ENCODE data around the gene IL12RB2. TPM values are rescaled to one million over a fixed set of nuclear protein-coding genes. Genes with fewer than 3 reads are reported as not detected.

IL12RB2 gene
- total and polyA plus RNA-seq, 10 of the 15 experiments (the other 5 are each of a cell fraction or from before 2014, with no cell fraction given) = 0.15 to 1.1 (median 0.54) TPM; not detected in 1

DNA sequence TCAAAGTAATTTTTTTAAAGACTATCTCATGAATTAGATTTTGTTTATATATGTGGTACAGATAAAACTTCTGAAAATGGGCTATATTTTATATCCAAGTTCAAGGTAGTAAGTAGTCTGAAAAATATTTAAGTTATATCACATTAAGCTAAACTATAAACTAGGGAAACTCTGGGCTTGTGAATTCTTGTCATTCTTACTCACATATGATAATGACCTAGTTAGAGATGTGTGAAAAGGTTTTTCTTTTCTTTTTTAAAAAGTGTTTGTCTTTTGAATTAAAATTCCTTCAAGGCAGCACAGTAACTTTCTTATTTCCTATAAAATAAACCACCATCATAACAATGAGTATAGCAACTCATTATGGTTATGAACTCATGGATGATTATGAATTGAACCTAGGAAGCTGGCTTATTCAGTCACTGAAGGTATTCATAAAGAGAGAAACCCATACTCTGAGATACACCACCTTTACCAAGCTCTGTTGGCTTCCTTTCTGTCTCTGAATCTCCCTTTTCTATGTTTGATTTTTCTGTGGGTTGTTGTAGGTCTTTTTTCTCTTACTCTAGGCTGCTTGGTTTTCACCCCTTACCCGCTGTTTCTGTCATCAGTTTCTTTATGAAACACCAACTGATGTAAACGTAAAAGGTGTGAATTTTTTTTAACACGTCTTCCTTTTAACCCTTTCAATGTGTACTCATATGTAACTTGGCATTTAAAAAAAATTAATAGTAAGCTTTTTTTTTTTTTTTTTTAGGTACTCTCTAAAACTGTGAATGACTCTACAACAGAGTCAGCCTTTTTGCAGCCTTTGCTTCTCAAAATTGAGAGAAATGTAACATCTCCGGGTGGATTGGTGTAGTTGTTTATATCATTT is 25.2 kb downstream of the IL12RB2 start (continued):
- TF ChIP-seq CREM (IDR thresholded peaks at IDR 0.05; ENCODE audit: low read depth) (peak; percentile 93), POU2F2 (IDR thresholded peaks at IDR 0.05; ENCODE audit: borderline replicate concordance, low read depth, low read length) (peak; percentile 66), MYC (IDR thresholded peaks at IDR 0.05; ENCODE audit: insufficient read depth, insufficient read length, insufficient replicate concordance, low read length, severe bottlenecking) (no peak), ZNF24 (IDR thresholded peaks at IDR 0.05) (peak; percentile 91), BCL11A (IDR thresholded peaks at IDR 0.05; ENCODE audit: low read depth, low read length) (peak; percentile 91), EZH2 (IDR thresholded peaks at IDR 0.05; ENCODE audit: borderline replicate concordance, control insufficient read depth, low read depth, low read length) (no peak), CBX5 (IDR thresholded peaks at IDR 0.05; ENCODE audit: low read depth) (peak; percentile 60; the same call in 1 of the 2 replicates), IRF4 (IDR thresholded peaks at IDR 0.05; ENCODE audit: low read depth, low read length) (peak; percentile 94), ETV6 (conservative IDR thresholded peaks at IDR 0.05 in 1 of 2, IDR thresholded peaks at IDR 0.05 in 1 of 2; ENCODE audit: borderline replicate concordance in 1 of 2, low read depth in 1 of 2) (peak in 1 of 2 experiments; percentile 83; a peak in 1 of 4 replicates), CEBPB (IDR thresholded peaks at IDR 0.05; ENCODE audit: borderline replicate concordance in 1 of 2, low read depth in 2 of 2, low read length in 2 of 2) (peak in 1 of 2 experiments; percentile 83; a peak in 1 of 4 replicates), TARDBP (IDR thresholded peaks at IDR 0.05; ENCODE audit: borderline replicate concordance) (no peak), RCOR1 (conservative IDR thresholded peaks at IDR 0.05; ENCODE audit: low read depth, low read length) (peak; percentile 90; the same call in 1 of the 2 replicates), RAD51 (IDR thresholded peaks at IDR 0.05) (peak; percentile 60; the same call in 1 of the 2 replicates), EP300 (IDR thresholded peaks at IDR 0.05; ENCODE audit: borderline replicate concordance in 1 of 2, control insufficient read depth in 1 of 2, low read depth in 2 of 2, low read length in 2 of 2) (peak; percentile 99), KDM1A (IDR thresholded peaks at IDR 0.05; ENCODE audit: borderline replicate concordance) (no peak), MEF2B (IDR thresholded peaks at IDR 0.05; ENCODE audit: partially characterized antibody, poor library complexity, severe bottlenecking) (peak; percentile 94), BHLHE40 (IDR thresholded peaks at IDR 0.05; ENCODE audit: borderline replicate concordance in 1 of 2, low read depth in 2 of 2, low read length in 1 of 2) (peak; percentile 75 to 79; a peak in 3 of 4 replicates)
- TF ChIP-seq, protein P1, sequence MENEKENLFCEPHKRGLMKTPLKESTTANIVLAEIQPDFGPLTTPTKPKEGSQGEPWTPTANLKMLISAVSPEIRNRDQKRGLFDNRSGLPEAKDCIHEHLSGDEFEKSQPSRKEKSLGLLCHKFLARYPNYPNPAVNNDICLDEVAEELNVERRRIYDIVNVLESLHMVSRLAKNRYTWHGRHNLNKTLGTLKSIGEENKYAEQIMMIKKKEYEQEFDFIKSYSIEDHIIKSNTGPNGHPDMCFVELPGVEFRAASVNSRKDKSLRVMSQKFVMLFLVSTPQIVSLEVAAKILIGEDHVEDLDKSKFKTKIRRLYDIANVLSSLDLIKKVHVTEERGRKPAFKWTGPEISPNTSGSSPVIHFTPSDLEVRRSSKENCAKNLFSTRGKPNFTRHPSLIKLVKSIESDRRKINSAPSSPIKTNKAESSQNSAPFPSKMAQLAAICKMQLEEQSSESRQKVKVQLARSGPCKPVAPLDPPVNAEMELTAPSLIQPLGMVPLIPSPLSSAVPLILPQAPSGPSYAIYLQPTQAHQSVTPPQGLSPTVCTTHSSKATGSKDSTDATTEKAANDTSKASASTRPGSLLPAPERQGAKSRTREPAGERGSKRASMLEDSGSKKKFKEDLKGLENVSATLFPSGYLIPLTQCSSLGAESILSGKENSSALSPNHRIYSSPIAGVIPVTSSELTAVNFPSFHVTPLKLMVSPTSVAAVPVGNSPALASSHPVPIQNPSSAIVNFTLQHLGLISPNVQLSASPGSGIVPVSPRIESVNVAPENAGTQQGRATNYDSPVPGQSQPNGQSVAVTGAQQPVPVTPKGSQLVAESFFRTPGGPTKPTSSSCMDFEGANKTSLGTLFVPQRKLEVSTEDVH (IDR thresholded peaks at IDR 0.05; ENCODE audit: low read depth, partially characterized antibody) = peak; percentile 83
- TF ChIP-seq, protein P2, sequence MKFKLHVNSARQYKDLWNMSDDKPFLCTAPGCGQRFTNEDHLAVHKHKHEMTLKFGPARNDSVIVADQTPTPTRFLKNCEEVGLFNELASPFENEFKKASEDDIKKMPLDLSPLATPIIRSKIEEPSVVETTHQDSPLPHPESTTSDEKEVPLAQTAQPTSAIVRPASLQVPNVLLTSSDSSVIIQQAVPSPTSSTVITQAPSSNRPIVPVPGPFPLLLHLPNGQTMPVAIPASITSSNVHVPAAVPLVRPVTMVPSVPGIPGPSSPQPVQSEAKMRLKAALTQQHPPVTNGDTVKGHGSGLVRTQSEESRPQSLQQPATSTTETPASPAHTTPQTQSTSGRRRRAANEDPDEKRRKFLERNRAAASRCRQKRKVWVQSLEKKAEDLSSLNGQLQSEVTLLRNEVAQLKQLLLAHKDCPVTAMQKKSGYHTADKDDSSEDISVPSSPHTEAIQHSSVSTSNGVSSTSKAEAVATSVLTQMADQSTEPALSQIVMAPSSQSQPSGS (IDR thresholded peaks at IDR 0.05; ENCODE audit: low read length) = peak; percentile 99
- TF ChIP-seq, protein P3, sequence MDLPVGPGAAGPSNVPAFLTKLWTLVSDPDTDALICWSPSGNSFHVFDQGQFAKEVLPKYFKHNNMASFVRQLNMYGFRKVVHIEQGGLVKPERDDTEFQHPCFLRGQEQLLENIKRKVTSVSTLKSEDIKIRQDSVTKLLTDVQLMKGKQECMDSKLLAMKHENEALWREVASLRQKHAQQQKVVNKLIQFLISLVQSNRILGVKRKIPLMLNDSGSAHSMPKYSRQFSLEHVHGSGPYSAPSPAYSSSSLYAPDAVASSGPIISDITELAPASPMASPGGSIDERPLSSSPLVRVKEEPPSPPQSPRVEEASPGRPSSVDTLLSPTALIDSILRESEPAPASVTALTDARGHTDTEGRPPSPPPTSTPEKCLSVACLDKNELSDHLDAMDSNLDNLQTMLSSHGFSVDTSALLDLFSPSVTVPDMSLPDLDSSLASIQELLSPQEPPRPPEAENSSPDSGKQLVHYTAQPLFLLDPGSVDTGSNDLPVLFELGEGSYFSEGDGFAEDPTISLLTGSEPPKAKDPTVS (IDR thresholded peaks at IDR 0.05; ENCODE audit: low read depth, low read length) = no peak
- TF ChIP-seq, protein P4, sequence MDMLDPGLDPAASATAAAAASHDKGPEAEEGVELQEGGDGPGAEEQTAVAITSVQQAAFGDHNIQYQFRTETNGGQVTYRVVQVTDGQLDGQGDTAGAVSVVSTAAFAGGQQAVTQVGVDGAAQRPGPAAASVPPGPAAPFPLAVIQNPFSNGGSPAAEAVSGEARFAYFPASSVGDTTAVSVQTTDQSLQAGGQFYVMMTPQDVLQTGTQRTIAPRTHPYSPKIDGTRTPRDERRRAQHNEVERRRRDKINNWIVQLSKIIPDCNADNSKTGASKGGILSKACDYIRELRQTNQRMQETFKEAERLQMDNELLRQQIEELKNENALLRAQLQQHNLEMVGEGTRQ (IDR thresholded peaks at IDR 0.05; ENCODE audit: borderline replicate concordance, low read depth, low read length) = no peak
